Upper lobe of left lung (tissue), 6 donors: Measurements from ENCODE around the gene PCDH12. TPM values are rescaled to one million over a fixed set of nuclear protein-coding genes. Genes with fewer than 3 reads are reported as not detected.
A peak's percentile ranks its signal among the peaks of the same experiment; 100 is the strongest.

Source experiments
- ATAC-seq, 2 donors: fragments of 200-7000 bp; cut with Tn5 transposase; one replicate each; pipeline ENCODE4 v1.9.1; 2022; ENCODE audit warnings: mild to moderate bottlenecking in 2 of 2, moderate library complexity in 2 of 2; ENCODE audit not compliant: low FRiP score in 2 of 2
- DNase-seq, 2 donors: peaks; one replicate each; pipeline ENCODE4 v3.0.0-alpha.2; 2019 to 2020
- H3K27ac ChIP-seq, 4 donors: fragments of 200-600 bp; sonication (generic); one replicate each; pipeline ENCODE4 v1.5.1; 2016 to 2019
- H3K27me3 ChIP-seq, 4 donors: fragments of 200-600 bp; sonication (generic); one replicate each; pipeline ENCODE4 v1.5.1; 2017 to 2019
- H3K36me3 ChIP-seq, 4 donors: fragments of 200-600 bp; sonication (generic); one replicate each; pipeline ENCODE4 v1.5.1; 2016 to 2019
- H3K4me1 ChIP-seq, 4 donors: fragments of 200-600 bp; sonication (generic); one replicate each; pipeline ENCODE4 v1.5.1; 2018 to 2019
- H3K4me3 ChIP-seq, 4 donors: fragments of 200-600 bp; sonication (generic); one replicate each; pipeline ENCODE4 v1.5.1; 2017 to 2019; ENCODE audit warnings: mild to moderate bottlenecking in 2 of 4, moderate library complexity in 1 of 4
- H3K9me3 ChIP-seq, 4 donors: fragments of 200-600 bp; sonication (generic); one replicate each; pipeline ENCODE4 v1.5.1; 2018 to 2019
- CTCF ChIP-seq, 6 experiments: fragments of 450-650 bp in 4 of 6; fragments of 200-600 bp in 2 of 6; sonication (generic) in 2 of 6; IDR thresholded peaks; one replicate each; pipeline ENCODE4 v1.5.1; 2016 to 2019; ENCODE audit warnings: antibody characterized with exemption in 6 of 6
- EP300 ChIP-seq, 4 donors: sonication (generic); formaldehyde crosslinking; IDR thresholded peaks; one replicate each; pipeline ENCODE4 v1.5.1; 2017; ENCODE audit warnings: antibody characterized with exemption in 4 of 4, control low read depth in 2 of 4
- POLR2A ChIP-seq, 4 donors: fragments of 450-650 bp; IDR thresholded peaks; one replicate each; pipeline ENCODE4 v1.5.1; 2016 to 2017; ENCODE audit warnings: antibody characterized with exemption in 4 of 4, mild to moderate bottlenecking in 2 of 4
- POLR2AphosphoS5 ChIP-seq, 2 donors: sonication (generic); formaldehyde crosslinking; IDR thresholded peaks; one replicate each; pipeline ENCODE4 v1.5.1; 2017; ENCODE audit warnings: antibody characterized with exemption in 2 of 2
- WGBS, 2 donors: methylation state at CpG; one replicate each; pipeline ENCODE4 v1.1.5; 2017 to 2018; 5-methylcytosine and 5-hydroxymethylcytosine counted together
- total RNA-seq, 6 donors: library from RNA; depleted of rRNA in 4 of 6; stranded (reverse); fragments of >200 nt in 4 of 6; gene quantifications; one replicate each; pipeline versions ENCODE4 v1.1.0 to v1.2.1, GENCODE V29; 2016 to 2021
- donor health status: DM: no; HTN: no; CAD: no; lungs with moderate emphysema.
- donor health status: DM: no; HTN: yes; CAD: no; lungs with severe emphysema.

PCDH12 gene
- total RNA-seq, 6 donors from 2014 or later: 2.1 to 26.0 (median 10.7) TPM

DNA sequence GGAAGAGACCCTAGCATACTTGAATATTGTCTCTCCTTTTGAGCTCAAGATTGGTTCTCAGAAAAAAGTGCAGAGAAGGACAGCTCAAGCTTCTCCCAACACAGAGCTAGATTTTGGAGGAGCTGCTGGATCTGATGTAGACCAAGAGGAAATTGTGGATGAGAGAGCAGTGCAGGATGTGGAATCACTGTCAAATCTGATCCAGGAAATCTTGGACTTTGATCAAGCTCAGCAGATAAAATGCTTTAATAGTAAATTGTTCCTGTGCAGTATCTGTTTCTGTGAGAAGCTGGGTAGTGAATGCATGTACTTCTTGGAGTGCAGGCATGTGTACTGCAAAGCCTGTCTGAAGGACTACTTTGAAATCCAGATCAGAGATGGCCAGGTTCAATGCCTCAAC lies 20.4 kb upstream of the PCDH12 start:
- H3K9me3 ChIP-seq: no peaks in the 10 kb centered on the region
- H3K27me3 ChIP-seq: no peaks in the 10 kb centered on the region
- ATAC-seq (no peak), DNase-seq (no peak)
- TF ChIP-seq POLR2A (IDR thresholded peaks at IDR 0.05): no peak
- TF ChIP-seq EP300 (IDR thresholded peaks at IDR 0.05): no peak
- no peak for TF ChIP-seq CTCF (IDR thresholded peaks at IDR 0.05)
- no peak for TF ChIP-seq POLR2AphosphoS5 (IDR thresholded peaks at IDR 0.05)
- H3K4me1 ChIP-seq: peaks cover 0 to 14% (median 2%) of the 10 kb centered on the region in 4 donors
- peaks cover 13 to 91% (median 58%) of the 10 kb centered on the region in 4 donors for H3K36me3 ChIP-seq
- H3K4me3 ChIP-seq: no peak overlapping the region
- H3K27ac ChIP-seq: no peak overlapping the region

DNA sequence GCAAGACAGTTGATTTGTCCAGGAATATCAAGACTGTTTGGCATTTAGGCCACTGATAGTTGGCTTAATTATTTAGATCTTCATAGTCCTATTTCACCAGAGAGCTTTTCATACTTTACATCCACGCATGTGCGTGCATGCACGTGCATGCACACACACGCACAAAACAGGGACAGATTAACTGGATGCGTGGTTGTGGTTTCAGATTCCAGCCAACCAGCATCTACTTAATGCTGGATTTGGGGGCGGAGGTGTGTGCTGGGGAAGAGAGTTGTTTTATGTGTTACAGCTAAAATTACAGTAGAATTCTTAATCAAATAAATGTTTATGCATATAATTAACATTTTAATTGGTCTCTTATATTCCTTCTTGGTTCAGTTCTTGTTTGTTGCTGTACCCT lies 18.2 kb upstream of the PCDH12 start:
- ATAC-seq (no peak), DNase-seq (no peak)
- Histone ChIP-seq H3K9me3 (no peaks in the 10 kb centered on the region), H3K27ac (no peak overlapping the region), H3K4me3 (no peak overlapping the region), H3K27me3 (no peaks in the 10 kb centered on the region), H3K4me1 (peaks cover under 1 to 14% (median 3%) of the 10 kb centered on the region in 4 donors), H3K36me3 (peaks cover 8 to 78% (median 52%) of the 10 kb centered on the region in 4 donors)
- TF ChIP-seq EP300 (IDR thresholded peaks at IDR 0.05) (no peak), POLR2AphosphoS5 (IDR thresholded peaks at IDR 0.05) (no peak), CTCF (IDR thresholded peaks at IDR 0.05) (no peak), POLR2A (IDR thresholded peaks at IDR 0.05) (no peak)
- WGBS, 2 donors: 92 to 94% methylated on average over 6 of the region's 6 CpGs

DNA sequence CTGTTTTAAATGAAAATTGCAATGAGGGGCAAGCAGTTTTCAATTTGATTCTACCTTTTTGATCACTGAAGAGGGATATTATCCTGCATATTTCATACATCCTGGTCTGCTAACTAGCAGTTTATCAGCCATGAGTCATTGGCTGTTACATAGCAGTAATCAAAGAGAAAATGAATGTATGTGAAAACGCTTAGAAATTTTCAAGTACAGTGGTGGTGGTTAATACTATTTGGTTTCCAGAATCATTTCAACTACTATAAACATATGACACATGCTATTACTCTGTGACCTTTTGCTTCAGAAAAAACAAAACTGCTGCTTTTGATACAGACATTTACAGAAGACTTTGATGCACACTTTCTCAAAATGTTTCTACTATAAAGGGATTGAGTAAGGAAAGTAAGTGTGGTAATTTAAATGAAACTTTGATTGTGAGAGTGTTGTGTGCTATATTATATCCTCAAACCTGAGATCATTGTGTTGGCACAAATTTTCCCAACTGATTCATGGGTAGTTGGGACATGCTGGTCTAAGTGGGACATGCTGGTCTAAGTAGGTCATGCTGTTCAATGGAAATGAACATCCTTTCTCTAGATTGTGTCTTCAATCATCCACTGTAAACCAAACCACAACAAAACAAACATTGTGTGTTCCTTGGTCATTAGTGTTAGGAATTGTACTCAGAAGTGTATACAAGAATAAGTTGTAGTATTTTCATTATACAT lies 16.0 kb upstream of the PCDH12 start:
- H3K36me3 ChIP-seq: peaks cover 0 to 56% (median 33%) of the 10 kb centered on the region in 4 donors
- H3K9me3 ChIP-seq: no peaks in the 10 kb centered on the region
- no peak overlapping the region for H3K4me3 ChIP-seq
- 64 to 78% methylated on average over 1 of the region's 1 CpG for WGBS, 2 donors
- no peaks in the 10 kb centered on the region for H3K27me3 ChIP-seq
- H3K27ac ChIP-seq: no peak overlapping the region
- no peak for ATAC-seq
- TF ChIP-seq CTCF (IDR thresholded peaks at IDR 0.05) (no peak), EP300 (IDR thresholded peaks at IDR 0.05) (no peak), POLR2A (IDR thresholded peaks at IDR 0.05) (no peak), POLR2AphosphoS5 (IDR thresholded peaks at IDR 0.05) (no peak)
- DNase-seq: no peak
- H3K4me1 ChIP-seq: peaks cover 15 to 29% (median 20%) of the 10 kb centered on the region in 4 donors

DNA sequence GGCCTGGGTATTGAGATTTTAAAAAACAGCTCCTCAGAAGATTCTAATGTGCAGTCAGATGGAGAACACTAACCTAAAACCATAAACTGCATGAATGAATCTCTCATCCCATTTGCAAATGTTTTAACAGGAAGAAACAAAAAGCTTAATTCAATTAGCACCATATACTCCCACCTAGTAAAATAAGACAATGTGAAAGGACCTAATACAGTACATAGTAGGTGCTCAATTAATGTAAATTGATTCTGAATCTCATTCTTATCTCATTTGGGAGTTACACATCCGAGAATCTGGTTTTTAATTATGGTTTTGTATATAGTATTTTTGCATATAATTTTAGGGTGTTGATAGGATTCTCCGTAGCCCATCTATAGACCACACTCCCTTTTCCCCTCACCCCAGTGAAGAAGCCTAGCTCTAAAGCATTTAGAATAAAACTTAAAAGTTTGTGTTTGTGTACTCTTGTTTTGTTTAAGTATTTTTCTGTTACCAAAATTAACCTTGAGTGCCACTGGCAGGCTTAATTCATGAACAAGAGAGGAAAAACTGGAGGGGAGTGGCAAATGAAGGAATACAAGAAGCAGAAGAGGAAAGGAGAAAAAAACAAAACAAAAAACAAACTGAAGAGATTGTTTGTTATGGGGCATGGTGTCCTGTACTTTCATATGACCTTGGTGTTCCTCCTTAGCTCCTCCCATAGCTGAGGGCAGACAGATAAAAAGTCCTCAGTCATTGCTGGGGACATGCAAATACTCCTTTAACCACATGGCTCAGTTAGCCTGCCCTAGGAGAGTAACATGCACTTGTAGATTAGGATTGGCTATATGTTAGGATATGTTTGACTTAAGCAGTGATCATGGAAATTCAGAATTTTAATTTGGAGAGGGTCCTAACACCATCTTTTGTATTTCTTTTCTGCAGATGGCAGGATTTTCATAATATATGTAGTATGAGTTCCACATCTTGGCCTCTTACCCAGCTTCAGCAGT lies 12.1 kb upstream of the PCDH12 start:
- no peaks in the 10 kb centered on the region for H3K9me3 ChIP-seq
- DNase-seq: no peak
- H3K27ac ChIP-seq: peak overlapping the region; percentile 94 to 99 (median 98)
- H3K27me3 ChIP-seq: no peaks in the 10 kb centered on the region
- H3K4me1 ChIP-seq: peaks cover 15 to 33% (median 25%) of the 10 kb centered on the region in 4 donors
- peak overlapping the region; percentile 48 to 70 (median 58) for H3K4me3 ChIP-seq
- WGBS, 2 donors: 80 to 82% methylated on average over 2 of the region's 2 CpGs
- ATAC-seq: no peak
- TF ChIP-seq POLR2AphosphoS5 (IDR thresholded peaks at IDR 0.05) (no peak), POLR2A (IDR thresholded peaks at IDR 0.05) (no peak), CTCF (IDR thresholded peaks at IDR 0.05) (no peak), EP300 (IDR thresholded peaks at IDR 0.05) (no peak)
- peaks cover 0 to 24% (median 12%) of the 10 kb centered on the region in 4 donors for H3K36me3 ChIP-seq
